ENCODE data around the gene RAB7A. TPM values are rescaled to one million over a fixed set of nuclear protein-coding genes. Genes with fewer than 3 reads are reported as not detected.

Gene RAB7A
- total and polyA plus RNA-seq, 2 of the 13 experiments (the other 11 are each of a cell fraction or from before 2014, with no cell fraction given): 26.5 to 182 TPM

DNA sequence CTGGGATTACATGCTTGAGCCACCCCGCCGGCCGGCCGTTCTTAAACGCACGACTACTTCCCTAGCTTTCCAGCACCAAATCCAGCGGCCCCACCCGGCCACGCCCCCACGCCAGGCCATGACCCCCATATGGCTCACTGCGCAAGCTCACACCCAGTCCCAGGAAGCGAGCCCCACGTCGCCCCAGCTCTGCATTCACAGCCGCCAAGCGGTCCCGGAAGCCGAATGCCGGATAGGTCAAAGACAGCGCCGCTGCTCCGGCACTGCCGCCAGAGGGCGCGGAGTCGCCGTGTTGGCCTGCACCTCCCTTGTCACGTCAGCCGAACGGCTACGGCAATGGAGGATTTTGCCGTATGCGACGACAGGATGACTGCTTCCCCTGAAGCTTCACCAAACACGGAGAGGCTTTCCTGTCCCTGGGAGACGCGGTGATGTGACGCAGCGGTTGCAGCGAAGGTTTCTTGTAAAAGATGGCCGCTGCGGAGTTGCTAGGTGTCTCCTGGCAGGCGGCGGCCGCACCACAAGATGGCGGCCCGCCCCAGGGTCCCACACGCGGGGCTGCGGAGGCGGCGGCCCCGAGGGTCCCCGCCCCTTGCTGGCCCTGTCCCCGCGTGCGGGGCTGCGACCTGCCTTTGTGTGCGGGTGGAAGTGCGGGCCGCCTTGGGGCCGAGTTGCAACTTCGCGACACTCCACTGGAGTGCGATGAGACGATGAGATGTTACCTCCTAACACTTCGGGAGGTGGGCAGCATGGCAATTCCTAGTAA, 45.2 kb upstream of the RAB7A start (continued):
- TF ChIP-seq AGO2 (optimal IDR thresholded peaks at IDR 0.05; ENCODE audit: low read depth, low read length): peak; percentile 84
- TF ChIP-seq ZNF496 (CRISPR knock-in tag; IDR thresholded peaks at IDR 0.05; ENCODE audit: insufficient replicate concordance): no peak
- TF ChIP-seq TOPORS (CRISPR knock-in tag; IDR thresholded peaks at IDR 0.05): peak; percentile 90
- peak; percentile 72; the same call in 1 of the 2 replicates for TF ChIP-seq HOXA5 (CRISPR knock-in tag; IDR thresholded peaks at IDR 0.05)
- TF ChIP-seq MIER3 (CRISPR knock-in tag; IDR thresholded peaks at IDR 0.05; ENCODE audit: borderline replicate concordance): peak; percentile 92
- no peak; the same call in 1 of the 2 replicates for TF ChIP-seq NKX3-1 (CRISPR knock-in tag; IDR thresholded peaks at IDR 0.05)
- no peak for TF ChIP-seq FIP1L1 (IDR thresholded peaks at IDR 0.05; ENCODE audit: borderline replicate concordance, insufficient read depth, low read depth, low read length)
- TF ChIP-seq ZNF607 (CRISPR knock-in tag; IDR thresholded peaks at IDR 0.05; ENCODE audit: borderline replicate concordance): peak; percentile 98
- TF ChIP-seq, protein P1, sequence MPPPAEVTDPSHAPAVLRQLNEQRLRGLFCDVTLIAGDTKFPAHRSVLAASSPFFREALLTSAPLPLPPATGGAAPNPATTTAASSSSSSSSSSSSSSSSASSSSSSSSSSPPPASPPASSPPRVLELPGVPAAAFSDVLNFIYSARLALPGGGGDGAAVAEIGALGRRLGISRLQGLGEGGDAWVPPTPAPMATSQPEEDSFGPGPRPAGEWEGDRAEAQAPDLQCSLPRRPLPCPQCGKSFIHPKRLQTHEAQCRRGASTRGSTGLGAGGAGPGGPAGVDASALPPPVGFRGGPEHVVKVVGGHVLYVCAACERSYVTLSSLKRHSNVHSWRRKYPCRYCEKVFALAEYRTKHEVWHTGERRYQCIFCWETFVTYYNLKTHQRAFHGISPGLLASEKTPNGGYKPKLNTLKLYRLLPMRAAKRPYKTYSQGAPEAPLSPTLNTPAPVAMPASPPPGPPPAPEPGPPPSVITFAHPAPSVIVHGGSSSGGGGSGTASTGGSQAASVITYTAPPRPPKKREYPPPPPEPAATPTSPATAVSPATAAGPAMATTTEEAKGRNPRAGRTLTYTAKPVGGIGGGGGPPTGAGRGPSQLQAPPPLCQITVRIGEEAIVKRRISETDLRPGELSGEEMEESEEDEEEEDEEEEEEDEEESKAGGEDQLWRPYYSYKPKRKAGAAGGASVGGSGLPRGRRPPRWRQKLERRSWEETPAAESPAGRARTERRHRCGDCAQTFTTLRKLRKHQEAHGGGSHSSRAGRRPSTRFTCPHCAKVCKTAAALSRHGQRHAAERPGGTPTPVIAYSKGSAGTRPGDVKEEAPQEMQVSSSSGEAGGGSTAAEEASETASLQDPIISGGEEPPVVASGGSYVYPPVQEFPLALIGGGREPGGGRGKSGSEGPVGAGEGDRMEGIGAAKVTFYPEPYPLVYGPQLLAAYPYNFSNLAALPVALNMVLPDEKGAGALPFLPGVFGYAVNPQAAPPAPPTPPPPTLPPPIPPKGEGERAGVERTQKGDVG (CRISPR knock-in tag; IDR thresholded peaks at IDR 0.05; ENCODE audit: borderline replicate concordance): peak; percentile 90; the same call in 1 of the 2 replicates
- peak; percentile 81 for TF ChIP-seq KMT2A (CRISPR knock-in tag; IDR thresholded peaks at IDR 0.05)
- TF ChIP-seq, protein P2, sequence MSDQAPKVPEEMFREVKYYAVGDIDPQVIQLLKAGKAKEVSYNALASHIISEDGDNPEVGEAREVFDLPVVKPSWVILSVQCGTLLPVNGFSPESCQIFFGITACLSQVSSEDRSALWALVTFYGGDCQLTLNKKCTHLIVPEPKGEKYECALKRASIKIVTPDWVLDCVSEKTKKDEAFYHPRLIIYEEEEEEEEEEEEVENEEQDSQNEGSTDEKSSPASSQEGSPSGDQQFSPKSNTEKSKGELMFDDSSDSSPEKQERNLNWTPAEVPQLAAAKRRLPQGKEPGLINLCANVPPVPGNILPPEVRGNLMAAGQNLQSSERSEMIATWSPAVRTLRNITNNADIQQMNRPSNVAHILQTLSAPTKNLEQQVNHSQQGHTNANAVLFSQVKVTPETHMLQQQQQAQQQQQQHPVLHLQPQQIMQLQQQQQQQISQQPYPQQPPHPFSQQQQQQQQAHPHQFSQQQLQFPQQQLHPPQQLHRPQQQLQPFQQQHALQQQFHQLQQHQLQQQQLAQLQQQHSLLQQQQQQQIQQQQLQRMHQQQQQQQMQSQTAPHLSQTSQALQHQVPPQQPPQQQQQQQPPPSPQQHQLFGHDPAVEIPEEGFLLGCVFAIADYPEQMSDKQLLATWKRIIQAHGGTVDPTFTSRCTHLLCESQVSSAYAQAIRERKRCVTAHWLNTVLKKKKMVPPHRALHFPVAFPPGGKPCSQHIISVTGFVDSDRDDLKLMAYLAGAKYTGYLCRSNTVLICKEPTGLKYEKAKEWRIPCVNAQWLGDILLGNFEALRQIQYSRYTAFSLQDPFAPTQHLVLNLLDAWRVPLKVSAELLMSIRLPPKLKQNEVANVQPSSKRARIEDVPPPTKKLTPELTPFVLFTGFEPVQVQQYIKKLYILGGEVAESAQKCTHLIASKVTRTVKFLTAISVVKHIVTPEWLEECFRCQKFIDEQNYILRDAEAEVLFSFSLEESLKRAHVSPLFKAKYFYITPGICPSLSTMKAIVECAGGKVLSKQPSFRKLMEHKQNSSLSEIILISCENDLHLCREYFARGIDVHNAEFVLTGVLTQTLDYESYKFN (CRISPR knock-in tag; conservative IDR thresholded peaks at IDR 0.05): peak; percentile 75; the same call in 1 of the 2 replicates
- 0 out of 2 replicates have a peak, but pooled peaks have one; percentile 32 for TF ChIP-seq SIN3B (IDR thresholded peaks at IDR 0.05; ENCODE audit: low read length)
- no peak for TF ChIP-seq TCF7L2 (IDR thresholded peaks at IDR 0.05; ENCODE audit: low read depth, low read length)
- TF ChIP-seq, protein P3, sequence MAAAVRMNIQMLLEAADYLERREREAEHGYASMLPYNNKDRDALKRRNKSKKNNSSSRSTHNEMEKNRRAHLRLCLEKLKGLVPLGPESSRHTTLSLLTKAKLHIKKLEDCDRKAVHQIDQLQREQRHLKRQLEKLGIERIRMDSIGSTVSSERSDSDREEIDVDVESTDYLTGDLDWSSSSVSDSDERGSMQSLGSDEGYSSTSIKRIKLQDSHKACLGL (CRISPR knock-in tag; IDR thresholded peaks at IDR 0.05): peak; percentile 51; the same call in 1 of the 2 replicates
- no peak for TF ChIP-seq RFX1 (IDR thresholded peaks at IDR 0.05)
- TF ChIP-seq IKZF4 (CRISPR knock-in tag; IDR thresholded peaks at IDR 0.05; ENCODE audit: borderline replicate concordance, low read depth, not compliant biosample characterization): peak; percentile 97
- TF ChIP-seq, protein P4, sequence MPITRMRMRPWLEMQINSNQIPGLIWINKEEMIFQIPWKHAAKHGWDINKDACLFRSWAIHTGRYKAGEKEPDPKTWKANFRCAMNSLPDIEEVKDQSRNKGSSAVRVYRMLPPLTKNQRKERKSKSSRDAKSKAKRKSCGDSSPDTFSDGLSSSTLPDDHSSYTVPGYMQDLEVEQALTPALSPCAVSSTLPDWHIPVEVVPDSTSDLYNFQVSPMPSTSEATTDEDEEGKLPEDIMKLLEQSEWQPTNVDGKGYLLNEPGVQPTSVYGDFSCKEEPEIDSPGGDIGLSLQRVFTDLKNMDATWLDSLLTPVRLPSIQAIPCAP (CRISPR knock-in tag; IDR thresholded peaks at IDR 0.05; ENCODE audit: low read depth): peak; percentile 47; the same call in 1 of the 2 replicates
